ELF-1 (cell line): ENCODE results near the gene EMSY.

ENCODE experiments used
- DNase-seq: peaks from one replicate; pipeline ENCODE4 v3.0.0-alpha.2; 2016; ENCODE audit warnings: low read depth, low spot score

Gene EMSY

DNA sequence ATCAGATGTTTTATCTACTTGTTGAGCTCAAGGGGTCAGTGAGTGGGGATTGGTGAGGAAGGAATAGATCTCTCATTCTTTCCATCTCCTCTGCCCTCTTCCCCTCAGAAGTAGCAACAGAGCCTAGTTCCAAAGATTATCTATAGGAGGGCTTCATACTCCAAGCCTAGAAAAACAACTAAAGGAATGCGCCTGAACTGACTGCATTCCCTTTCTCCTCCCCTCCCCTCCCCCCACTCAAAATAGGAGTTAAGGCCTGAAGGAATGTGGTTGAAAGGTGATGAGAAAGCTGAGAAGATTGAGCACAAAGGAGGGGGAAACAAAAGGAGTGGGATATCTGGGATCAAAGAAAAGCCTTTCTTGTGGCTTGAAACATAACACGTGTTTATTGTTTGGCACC lies 10.5 kb downstream of the EMSY start:
- peak; percentile 94 for DNase-seq

GRCh38 chr11:76455931-76456330 lies 11.1 kb downstream of the EMSY start:
- DNase-seq: no peak

- DNase-seq: no peak
These were observed 11.8 kb downstream of the EMSY start for GRCh38 chr11:76456571-76456970.

DNA sequence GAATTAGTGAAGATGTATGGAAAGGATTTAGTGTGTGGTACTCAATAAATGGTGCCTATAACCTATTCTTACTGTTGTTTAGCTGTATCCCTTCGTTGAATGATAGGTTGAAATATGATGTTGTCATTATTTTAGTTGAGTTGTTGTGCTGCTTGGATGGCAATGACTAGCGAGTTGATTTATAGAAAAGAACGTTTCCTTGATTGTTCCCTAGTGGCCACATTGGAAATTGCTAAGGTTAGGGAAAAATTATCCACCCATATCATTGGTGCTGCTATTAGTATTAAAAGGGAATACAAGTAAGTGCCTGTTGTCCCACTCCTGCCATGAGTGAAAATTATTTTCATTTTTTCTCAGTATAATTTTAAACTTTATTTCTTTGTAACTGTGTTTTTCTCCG lies 14.5 kb downstream of the EMSY start:
- DNase-seq: no peak

- DNase-seq: no peak
These were observed 15.0 kb downstream of the EMSY start for GRCh38 chr11:76459846-76460245.

GRCh38 chr11:76462317-76462716 lies 17.5 kb downstream of the EMSY start:
- DNase-seq: no peak

DNA sequence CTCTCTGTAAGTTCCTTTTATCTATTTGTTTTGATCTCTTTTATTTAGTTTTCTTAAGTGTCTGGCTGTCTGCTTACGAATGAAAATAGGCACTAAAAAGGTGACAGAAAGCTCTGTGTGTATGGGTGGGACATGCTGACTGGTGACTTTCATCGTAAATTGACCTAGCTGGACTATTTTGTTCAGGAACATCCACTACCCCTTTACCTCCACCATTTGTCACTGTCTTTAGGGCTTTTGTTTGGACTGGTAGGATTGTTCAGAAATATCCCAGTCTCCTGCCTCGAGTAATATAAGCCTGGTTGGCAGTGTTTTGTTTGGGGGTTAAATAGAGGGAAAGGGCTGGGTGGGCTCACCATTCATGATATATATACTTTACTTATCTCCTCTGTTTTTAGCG lies 20.9 kb downstream of the EMSY start:
- DNase-seq: no peak

- DNase-seq: no peak
These were observed 21.8 kb downstream of the EMSY start for GRCh38 chr11:76466666-76467065.

GRCh38 chr11:76469141-76469540 lies 24.3 kb downstream of the EMSY start:
- DNase-seq: no peak

DNA sequence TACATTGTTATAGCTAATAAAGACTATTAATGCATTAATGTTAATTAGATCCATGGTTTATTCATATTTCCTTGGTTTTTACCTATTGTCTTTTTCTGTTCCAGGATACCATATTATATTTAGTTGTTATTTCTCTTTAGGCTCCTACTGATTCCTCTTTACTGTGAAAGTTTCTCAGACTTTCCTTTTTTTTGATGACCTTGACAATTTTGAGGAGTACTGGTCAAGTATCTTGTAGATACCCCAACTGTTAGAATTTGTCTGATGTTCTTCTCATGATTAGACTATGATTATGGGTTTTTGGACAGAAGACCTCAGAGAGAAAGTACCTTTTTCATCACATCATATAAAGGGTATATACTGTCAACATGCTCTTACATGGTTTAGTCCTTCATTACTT lies 26.6 kb downstream of the EMSY start:
- DNase-seq: no peak

DNA sequence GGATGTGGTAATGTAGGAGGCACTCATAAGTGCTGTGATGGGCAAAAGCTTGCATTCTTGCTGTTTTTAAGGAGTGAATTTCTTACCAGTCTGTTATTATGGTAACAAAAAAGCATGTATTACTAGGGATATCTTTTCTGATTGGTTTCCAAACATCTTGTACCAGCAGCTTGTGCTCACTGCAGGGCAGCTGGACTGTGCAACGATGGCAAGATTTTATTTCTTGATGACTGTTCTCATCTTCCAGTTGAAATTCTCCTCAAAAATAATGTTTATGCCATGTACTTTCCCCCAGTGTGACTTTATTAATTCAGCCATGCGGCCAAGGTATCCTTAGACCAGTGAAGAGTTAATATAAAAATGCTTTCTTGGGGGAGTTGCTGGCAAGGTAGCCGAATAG lies 35.4 kb downstream of the EMSY start:
- no peak for DNase-seq

DNA sequence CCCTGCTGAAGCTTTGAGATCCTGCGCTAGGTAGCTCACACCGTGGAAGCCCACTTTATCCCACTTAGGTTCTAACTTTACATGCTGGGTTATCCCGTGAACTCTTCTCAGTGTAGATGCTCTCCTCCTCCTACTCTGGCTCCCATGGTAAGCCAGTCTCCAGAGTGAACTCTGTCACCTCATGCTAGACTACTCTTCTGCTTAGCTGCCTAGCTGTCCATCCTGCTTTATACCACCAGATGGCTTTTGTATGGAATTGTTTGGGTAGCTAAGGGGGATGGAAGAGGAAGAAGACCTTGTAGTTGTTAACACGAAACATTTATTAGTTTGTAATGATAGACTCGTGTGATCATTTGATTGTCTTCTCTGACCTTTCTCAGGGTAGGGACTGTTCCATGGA lies 46.8 kb downstream of the EMSY start:
- no peak for DNase-seq

- no peak for DNase-seq
These were observed 48.2 kb downstream of the EMSY start for GRCh38 chr11:76493040-76493439.

DNA sequence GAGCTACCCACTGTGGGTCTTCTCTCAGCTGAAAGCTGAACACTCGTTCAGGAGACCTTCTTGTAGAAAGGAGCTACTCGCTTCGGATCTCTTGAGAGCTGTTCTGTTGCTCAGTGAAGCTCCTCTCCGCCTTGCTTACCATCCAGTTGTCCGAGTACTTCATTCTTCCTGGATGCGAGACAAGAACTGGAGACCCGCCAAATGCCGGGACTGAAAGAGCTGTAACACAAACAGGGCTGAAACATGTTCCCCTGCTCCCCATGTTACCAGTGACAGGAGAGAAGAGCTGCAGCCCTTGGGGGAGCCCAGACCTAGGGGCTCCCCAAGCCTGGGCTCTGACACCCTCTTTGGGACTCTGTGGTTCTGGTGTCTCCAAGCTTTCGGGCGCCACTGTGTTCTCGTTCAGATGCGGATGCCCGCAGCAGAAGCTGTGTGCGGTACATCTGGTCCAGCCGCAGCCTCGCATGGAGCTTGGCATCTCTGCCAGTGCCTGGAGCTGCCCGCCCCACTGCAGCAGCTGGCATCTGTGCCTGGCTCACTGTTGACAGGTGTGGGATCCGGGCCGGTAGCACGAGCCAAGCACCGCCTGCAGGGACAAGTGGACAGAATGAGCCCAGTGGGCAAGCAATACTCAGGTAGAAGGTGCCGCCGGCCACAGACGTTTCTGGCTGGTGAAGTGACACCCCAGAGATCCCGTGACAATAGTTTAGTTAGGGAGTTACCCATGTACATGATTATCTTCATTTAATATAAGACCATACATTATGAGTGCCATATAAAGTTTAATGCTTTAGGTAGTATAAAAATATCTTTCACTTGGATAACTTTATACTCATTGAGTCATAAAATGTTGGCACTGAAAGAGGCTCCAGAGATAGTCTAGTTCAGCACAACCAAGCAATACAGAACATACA lies 49.1 kb downstream of the EMSY start:
- no peak for DNase-seq

- no peak for DNase-seq
These were observed 50.2 kb downstream of the EMSY start for GRCh38 chr11:76495019-76495418.

- no peak for DNase-seq
These were observed 51.4 kb downstream of the EMSY start for GRCh38 chr11:76496174-76496573.

- no peak for DNase-seq
These were observed 56.8 kb downstream of the EMSY start for GRCh38 chr11:76501526-76502202.

- DNase-seq: no peak
These were observed 62.0 kb downstream of the EMSY start for GRCh38 chr11:76506833-76507232.

DNA sequence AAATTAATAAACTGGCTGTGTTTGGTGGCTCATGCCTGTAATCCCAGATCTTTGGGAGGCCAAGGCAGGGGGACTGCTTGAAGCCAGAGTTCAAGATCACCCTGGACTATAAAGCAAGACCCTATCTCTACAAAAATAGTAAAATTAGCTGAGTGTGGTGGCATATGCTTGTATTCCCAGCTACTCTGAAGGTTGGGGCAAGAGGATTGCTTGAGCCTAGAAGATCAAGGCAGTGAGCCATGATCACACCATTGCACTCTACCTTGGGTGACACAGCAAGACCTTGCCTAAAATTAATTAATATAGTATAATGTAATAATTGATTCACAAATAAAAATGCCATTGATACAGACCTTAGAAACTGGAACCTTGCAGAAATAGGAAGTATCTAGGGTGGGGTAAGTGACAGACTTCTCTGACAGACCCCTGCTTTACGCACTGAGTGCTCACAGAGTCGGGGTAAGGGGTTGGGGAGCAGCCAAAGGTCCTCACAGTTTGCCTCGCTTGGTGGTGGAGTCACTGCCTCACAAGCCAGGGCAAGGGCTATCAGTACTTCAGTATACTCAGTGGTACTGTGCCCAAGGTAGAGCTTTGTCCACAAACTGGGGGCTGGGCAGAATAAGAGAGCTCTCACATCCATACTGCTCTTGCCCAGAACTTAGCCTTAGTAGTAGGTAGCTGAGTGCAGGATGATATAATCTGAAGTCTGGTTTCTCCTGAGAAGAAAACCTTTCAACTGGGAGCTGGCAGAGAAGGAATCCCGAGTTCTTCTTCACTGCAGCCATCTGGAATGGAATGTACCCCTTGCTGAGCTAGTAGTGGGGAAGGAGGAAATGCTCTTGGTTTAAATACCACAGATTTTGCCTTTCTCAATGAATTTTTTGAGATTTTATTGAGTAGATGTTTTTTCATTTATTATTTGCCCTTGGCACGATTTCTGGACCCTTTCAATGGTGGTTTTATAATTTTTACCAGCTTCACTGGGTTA lies 65.5 kb downstream of the EMSY start:
- peak; percentile 20 for DNase-seq

DNA sequence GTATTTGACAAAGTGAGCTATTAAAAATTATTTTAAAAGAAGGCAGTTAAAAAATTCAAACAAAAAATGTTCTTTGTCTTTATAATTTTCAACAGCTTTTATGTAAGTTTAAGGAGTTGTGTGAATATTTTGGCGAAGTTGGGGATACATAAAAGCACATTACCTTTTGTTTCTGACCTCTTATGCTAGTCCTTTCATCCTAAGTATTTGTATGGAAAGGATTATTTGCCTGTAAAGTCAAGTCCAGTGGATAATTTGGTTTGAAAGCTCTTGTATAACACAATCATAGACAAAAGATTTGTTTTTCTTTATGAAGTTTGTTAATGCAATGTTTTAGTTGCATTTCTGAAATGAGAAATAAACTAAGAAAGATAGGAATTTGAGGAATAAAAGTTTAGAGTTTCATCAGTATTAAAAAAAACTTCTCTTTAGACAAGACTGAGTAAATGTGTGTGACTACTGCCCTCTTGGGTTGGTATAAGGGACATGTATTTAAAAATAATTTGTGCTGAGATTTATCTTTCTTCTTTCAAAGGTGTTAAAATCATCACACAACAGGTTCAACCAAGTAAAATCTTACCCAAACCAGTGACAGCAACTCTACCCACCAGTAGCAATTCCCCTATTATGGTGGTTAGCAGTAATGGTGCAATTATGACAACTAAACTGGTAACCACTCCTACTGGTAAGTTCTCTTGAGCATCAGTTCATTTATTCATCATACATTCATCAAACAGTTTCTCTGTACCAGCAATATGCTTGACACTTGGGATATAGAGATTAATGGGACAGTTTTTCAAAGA lies 68.2 kb downstream of the EMSY start:
- DNase-seq: no peak

- no peak for DNase-seq
These were observed 68.8 kb downstream of the EMSY start for GRCh38 chr11:76513654-76514034.
